K562 (cell line): ENCODE results near the gene ELOVL1. TPM values are rescaled to one million over a fixed set of nuclear protein-coding genes. Genes with fewer than 3 reads are reported as not detected.
A peak's percentile ranks its signal among the peaks of the same experiment; 100 is the strongest.

Experiments used
- ARHGAP35 ChIP-seq: fragments of 450-650 bp; IDR thresholded peaks from 2 replicates; pipeline ENCODE4 v1.6.1; 2018; ENCODE audit not compliant: partially characterized antibody
- FOXK1 ChIP-seq: sonication (generic); formaldehyde crosslinking; IDR thresholded peaks from 2 replicates; pipeline ENCODE4 v1.8.0; 2022; ENCODE audit warnings: missing genetic modification reagents, mild to moderate bottlenecking, borderline replicate concordance
- FOXK2 ChIP-seq, 2 experiments: fragments of 450-650 bp; IDR thresholded peaks in 1 of 2; conservative IDR thresholded peaks in 1 of 2; 2 replicates each; pipeline ENCODE4 v1.6.1; 2016; ENCODE audit warnings: low read depth in 2 of 2, mild to moderate bottlenecking in 1 of 2
- FOXM1 ChIP-seq, 2 experiments: fragments of 450-650 bp in 1 of 2; sonication (generic) in 1 of 2; formaldehyde crosslinking in 1 of 2; IDR thresholded peaks; 2 replicates each; pipeline versions ENCODE4 v1.6.1 to v1.9.0; 2017 to 2022; ENCODE audit warnings: low read depth in 2 of 2, mild to moderate bottlenecking in 2 of 2, missing genetic modification reagents in 1 of 2, moderate library complexity in 1 of 2
- GTF2F1 ChIP-seq: IDR thresholded peaks from 2 replicates; pipeline ENCODE4 v1.6.1; 2011; ENCODE audit warnings: low read depth, low read length, improper control_type of control experiment
- LARP7 ChIP-seq: fragments of 450-650 bp; IDR thresholded peaks from 2 replicates; pipeline ENCODE4 v1.6.1; 2016
- MBD2 ChIP-seq: sonication (generic); IDR thresholded peaks from 2 replicates; pipeline ENCODE4 v1.6.1; 2016; ENCODE audit warnings: low read depth, borderline replicate concordance
- NCOA1 ChIP-seq: fragments of 450-650 bp; IDR thresholded peaks from 2 replicates; pipeline ENCODE4 v1.6.1; 2016; ENCODE audit warnings: low read depth
- PHF21A ChIP-seq: fragments of 450-650 bp; IDR thresholded peaks from 2 replicates; pipeline ENCODE4 v1.6.1; 2017; ENCODE audit warnings: low read depth, borderline replicate concordance
- RBM39 ChIP-seq: fragments of 200-400 bp; formaldehyde crosslinking; optimal IDR thresholded peaks from 2 replicates; pipeline ENCODE3; 2018; ENCODE audit warnings: low read depth, low read length
- RCOR1 ChIP-seq, 2 experiments: IDR thresholded peaks; 2 replicates each; pipeline ENCODE4 v1.6.1; 2012; ENCODE audit warnings: low read depth in 2 of 2, low read length in 2 of 2, borderline replicate concordance in 1 of 2, improper control_type of control experiment in 1 of 2
- SMARCA4 ChIP-seq: fragments of 450-650 bp; IDR thresholded peaks from 2 replicates; pipeline ENCODE4 v1.6.1; 2016
- ZC3H4 ChIP-seq: sonication (generic); formaldehyde crosslinking; IDR thresholded peaks from 2 replicates; pipeline ENCODE4 v1.9.0; 2021; ENCODE audit warnings: missing genetic modification reagents, borderline replicate concordance
- ZNF224 ChIP-seq: sonication (generic); formaldehyde crosslinking; IDR thresholded peaks from 2 replicates; pipeline ENCODE4 v1.8.0; 2022; ENCODE audit warnings: mild to moderate bottlenecking, missing genetic modification reagents
- ZNF584 ChIP-seq: fragments of 200-800 bp; sonication (Bioruptor generic); IDR thresholded peaks from 2 replicates; pipeline ENCODE4 v1.6.1; 2016; ENCODE audit warnings: low read depth, mild to moderate bottlenecking, missing genetic modification characterization, missing compliant biosample characterization
- ZNF766 ChIP-seq: fragments of 200-800 bp; sonication (Bioruptor generic); conservative IDR thresholded peaks from 2 replicates; pipeline ENCODE4 v1.6.1; 2016; ENCODE audit warnings: missing genetic modification characterization, missing compliant biosample characterization
- ZNF778 ChIP-seq: fragments of 450-650 bp; formaldehyde crosslinking; IDR thresholded peaks from 2 replicates; pipeline ENCODE4 v1.4.0; 2020; ENCODE audit warnings: mild to moderate bottlenecking, moderate library complexity
- polyA plus RNA-seq, 8 experiments: library from polyadenylated mRNA; depleted of rRNA in 4 of 8; stranded (reverse) in 5 of 8; unstranded in 3 of 8; fragments of >200 nt; fragmentation: Nextera tagmentation in 2 of 8; fragmentation: Illumina TruSeq in 1 of 8; extraction: Ambion mirVana in 2 of 8; extraction: Trizol in 1 of 8; gene quantifications; 2 replicates each; pipeline versions ENCODE4 v1.2.1 to v1.2.3, GENCODE V29; 2011 to 2014; ENCODE audit warnings: inconsistent platforms in 1 of 8, missing spikeins in 1 of 8
- total RNA-seq, 7 experiments: library from RNA; depleted of rRNA in 6 of 7; stranded (reverse); fragments of >200 nt in 6 of 7; fragmentation: Illumina TruSeq in 2 of 7; extraction: Trizol in 2 of 7; gene quantifications; 2 replicates each; pipeline versions ENCODE4 v1.2.1 to v1.2.3, GENCODE V29; 2011 to 2021; ENCODE audit warnings: low replicate concordance in 1 of 7
- TF ChIP-seq, protein P1 (sequence below): sonication (generic); formaldehyde crosslinking; IDR thresholded peaks from 2 replicates; pipeline ENCODE4 v1.8.1; 2022; ENCODE audit warnings: missing genetic modification reagents
- TF ChIP-seq, protein P2 (sequence below): fragments of 450-650 bp; IDR thresholded peaks from 2 replicates; pipeline ENCODE4 v1.6.1; 2017; ENCODE audit warnings: antibody characterized with exemption, mild to moderate bottlenecking
- TF ChIP-seq, protein P3 (sequence below): IDR thresholded peaks from 2 replicates; pipeline ENCODE4 v1.6.1; 2016; ENCODE audit warnings: missing genetic modification characterization, missing compliant biosample characterization
- TF ChIP-seq, protein P4 (sequence below): fragments of 450-650 bp; IDR thresholded peaks from 2 replicates; pipeline ENCODE4 v1.6.1; 2016

Gene ELOVL1
- total and polyA plus RNA-seq, 9 of the 15 experiments (the other 6 are each of a cell fraction or from before 2014, with no cell fraction given), result 51.0 to 157 (median 70.3) TPM

DNA sequence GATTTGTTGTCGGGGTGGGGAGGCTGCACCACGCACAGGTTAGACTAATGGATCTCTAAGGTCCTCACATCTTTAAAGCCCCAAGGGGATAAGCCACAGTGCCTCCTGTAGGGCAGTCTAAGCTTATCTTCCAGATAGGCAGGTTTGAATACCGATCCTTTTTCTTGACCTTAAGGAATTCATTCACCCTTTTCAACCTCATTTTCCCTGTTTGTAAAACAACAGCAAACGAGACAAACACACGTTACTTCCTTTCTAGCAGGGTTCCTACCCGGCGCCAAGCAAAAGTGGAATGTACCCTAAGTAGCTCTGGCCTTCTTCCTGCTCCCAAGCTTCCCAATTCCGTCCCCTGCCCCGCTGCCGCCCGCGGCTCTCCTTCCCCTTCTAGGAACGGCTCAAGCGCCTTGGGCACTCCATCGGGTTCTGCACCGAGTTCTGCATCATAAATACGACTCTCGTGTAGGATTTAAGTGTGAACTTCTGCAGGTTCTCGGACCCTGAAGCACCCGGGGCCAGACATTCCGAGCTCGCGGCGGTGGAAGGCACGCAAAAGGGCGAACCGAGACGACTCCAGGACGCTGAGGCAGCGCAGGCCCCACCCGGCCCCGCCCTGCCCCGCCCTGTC lies 9.6 kb downstream of the ELOVL1 start (continued):
- TF ChIP-seq, protein P1, sequence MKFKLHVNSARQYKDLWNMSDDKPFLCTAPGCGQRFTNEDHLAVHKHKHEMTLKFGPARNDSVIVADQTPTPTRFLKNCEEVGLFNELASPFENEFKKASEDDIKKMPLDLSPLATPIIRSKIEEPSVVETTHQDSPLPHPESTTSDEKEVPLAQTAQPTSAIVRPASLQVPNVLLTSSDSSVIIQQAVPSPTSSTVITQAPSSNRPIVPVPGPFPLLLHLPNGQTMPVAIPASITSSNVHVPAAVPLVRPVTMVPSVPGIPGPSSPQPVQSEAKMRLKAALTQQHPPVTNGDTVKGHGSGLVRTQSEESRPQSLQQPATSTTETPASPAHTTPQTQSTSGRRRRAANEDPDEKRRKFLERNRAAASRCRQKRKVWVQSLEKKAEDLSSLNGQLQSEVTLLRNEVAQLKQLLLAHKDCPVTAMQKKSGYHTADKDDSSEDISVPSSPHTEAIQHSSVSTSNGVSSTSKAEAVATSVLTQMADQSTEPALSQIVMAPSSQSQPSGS, result no peak
- TF ChIP-seq PHF21A (no peak), FOXK2 (conservative IDR thresholded peaks at IDR 0.05 in 1 of 2, IDR thresholded peaks at IDR 0.05 in 1 of 2; ENCODE audit: low read depth in 2 of 2) (peak in 1 of 2 experiments; percentile 11; a peak in 1 of 4 replicates), LARP7 (no peak), FOXM1 (IDR thresholded peaks at IDR 0.05; ENCODE audit: low read depth) (no peak), FOXM1 (CRISPR knock-in tag; IDR thresholded peaks at IDR 0.05; ENCODE audit: low read depth) (no peak), ZNF778 (CRISPR knock-in tag) (no peak), MBD2 (0 out of 2 replicates have a peak, but pooled peaks have one; percentile 32), NCOA1 (no peak), FOXK1 (CRISPR knock-in tag) (no peak), ZNF766 (CRISPR knock-in tag) (no peak; the same call in 1 of the 2 replicates), RBM39 (no peak), ZC3H4 (CRISPR knock-in tag) (no peak), ZNF224 (CRISPR knock-in tag) (no peak), RCOR1 (IDR thresholded peaks at IDR 0.05; ENCODE audit: borderline replicate concordance in 1 of 2, low read depth in 2 of 2, low read length in 2 of 2) (peak in 1 of 2 experiments; percentile 37; a peak in 1 of 4 replicates), ARHGAP35 (no peak), SMARCA4 (peak; percentile 76), ZNF584 (no peak), GTF2F1 (0 out of 2 replicates have a peak, but pooled peaks have one; percentile 13)
- TF ChIP-seq, protein P2, sequence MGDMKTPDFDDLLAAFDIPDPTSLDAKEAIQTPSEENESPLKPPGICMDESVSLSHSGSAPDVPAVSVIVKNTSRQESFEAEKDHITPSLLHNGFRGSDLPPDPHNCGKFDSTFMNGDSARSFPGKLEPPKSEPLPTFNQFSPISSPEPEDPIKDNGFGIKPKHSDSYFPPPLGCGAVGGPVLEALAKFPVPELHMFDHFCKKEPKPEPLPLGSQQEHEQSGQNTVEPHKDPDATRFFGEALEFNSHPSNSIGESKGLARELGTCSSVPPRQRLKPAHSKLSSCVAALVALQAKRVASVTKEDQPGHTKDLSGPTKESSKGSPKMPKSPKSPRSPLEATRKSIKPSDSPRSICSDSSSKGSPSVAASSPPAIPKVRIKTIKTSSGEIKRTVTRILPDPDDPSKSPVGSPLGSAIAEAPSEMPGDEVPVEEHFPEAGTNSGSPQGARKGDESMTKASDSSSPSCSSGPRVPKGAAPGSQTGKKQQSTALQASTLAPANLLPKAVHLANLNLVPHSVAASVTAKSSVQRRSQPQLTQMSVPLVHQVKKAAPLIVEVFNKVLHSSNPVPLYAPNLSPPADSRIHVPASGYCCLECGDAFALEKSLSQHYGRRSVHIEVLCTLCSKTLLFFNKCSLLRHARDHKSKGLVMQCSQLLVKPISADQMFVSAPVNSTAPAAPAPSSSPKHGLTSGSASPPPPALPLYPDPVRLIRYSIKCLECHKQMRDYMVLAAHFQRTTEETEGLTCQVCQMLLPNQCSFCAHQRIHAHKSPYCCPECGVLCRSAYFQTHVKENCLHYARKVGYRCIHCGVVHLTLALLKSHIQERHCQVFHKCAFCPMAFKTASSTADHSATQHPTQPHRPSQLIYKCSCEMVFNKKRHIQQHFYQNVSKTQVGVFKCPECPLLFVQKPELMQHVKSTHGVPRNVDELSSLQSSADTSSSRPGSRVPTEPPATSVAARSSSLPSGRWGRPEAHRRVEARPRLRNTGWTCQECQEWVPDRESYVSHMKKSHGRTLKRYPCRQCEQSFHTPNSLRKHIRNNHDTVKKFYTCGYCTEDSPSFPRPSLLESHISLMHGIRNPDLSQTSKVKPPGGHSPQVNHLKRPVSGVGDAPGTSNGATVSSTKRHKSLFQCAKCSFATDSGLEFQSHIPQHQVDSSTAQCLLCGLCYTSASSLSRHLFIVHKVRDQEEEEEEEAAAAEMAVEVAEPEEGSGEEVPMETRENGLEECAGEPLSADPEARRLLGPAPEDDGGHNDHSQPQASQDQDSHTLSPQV, result no peak
- TF ChIP-seq, protein P3, sequence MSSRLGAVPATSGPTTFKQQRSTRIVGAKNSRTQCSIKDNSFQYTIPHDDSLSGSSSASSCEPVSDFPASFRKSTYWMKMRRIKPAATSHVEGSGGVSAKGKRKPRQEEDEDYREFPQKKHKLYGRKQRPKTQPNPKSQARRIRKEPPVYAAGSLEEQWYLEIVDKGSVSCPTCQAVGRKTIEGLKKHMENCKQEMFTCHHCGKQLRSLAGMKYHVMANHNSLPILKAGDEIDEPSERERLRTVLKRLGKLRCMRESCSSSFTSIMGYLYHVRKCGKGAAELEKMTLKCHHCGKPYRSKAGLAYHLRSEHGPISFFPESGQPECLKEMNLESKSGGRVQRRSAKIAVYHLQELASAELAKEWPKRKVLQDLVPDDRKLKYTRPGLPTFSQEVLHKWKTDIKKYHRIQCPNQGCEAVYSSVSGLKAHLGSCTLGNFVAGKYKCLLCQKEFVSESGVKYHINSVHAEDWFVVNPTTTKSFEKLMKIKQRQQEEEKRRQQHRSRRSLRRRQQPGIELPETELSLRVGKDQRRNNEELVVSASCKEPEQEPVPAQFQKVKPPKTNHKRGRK (tag), result no peak
- TF ChIP-seq, protein P4, sequence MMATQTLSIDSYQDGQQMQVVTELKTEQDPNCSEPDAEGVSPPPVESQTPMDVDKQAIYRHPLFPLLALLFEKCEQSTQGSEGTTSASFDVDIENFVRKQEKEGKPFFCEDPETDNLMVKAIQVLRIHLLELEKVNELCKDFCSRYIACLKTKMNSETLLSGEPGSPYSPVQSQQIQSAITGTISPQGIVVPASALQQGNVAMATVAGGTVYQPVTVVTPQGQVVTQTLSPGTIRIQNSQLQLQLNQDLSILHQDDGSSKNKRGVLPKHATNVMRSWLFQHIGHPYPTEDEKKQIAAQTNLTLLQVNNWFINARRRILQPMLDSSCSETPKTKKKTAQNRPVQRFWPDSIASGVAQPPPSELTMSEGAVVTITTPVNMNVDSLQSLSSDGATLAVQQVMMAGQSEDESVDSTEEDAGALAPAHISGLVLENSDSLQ, result no peak
